Thyroid gland (tissue), 4 donors: Measurements from ENCODE around the gene PCDHGC3. TPM values are rescaled to one million over a fixed set of nuclear protein-coding genes. Genes with fewer than 3 reads are reported as not detected.

Experiments used
- DNase-seq, 2 donors: peaks; one replicate each; pipeline ENCODE4 v3.0.0-alpha.2; 2019
- H3K27ac ChIP-seq, 3 donors: fragments of 200-600 bp; sonication (generic); 1 replicate in 2 of 3; 2 replicates in 1 of 3; pipeline ENCODE4 v1.5.1; 2016 to 2019; ENCODE audit warnings: mild to moderate bottlenecking in 1 of 3, moderate library complexity in 1 of 3
- H3K27me3 ChIP-seq: fragments of 200-600 bp; sonication (generic); one replicate; pipeline ENCODE4 v1.5.1; 2019
- H3K36me3 ChIP-seq, 2 donors: fragments of 200-600 bp; sonication (generic); one replicate each; pipeline ENCODE4 v1.5.1; 2016 to 2019
- H3K4me1 ChIP-seq, 2 donors: fragments of 200-600 bp; sonication (generic); one replicate each; pipeline ENCODE4 v1.5.1; 2017 to 2019
- H3K4me3 ChIP-seq, 3 donors: fragments of 200-600 bp; sonication (generic); replicated peaks in 1 of 3; 1 replicate in 2 of 3; 2 replicates in 1 of 3; pipeline ENCODE4 v1.5.1; 2016; ENCODE audit warnings: mild to moderate bottlenecking in 1 of 3
- H3K9me3 ChIP-seq: fragments of 200-600 bp; sonication (generic); one replicate; pipeline ENCODE4 v1.5.1; 2017
- CTCF ChIP-seq, 6 experiments: fragments of 200-600 bp in 3 of 6; fragments of 450-650 bp in 3 of 6; sonication (generic) in 3 of 6; IDR thresholded peaks; one replicate each; pipeline ENCODE4 v1.5.1; 2016 to 2019; ENCODE audit warnings: antibody characterized with exemption in 6 of 6, mild to moderate bottlenecking in 2 of 6, inconsistent platforms in 1 of 6, moderate library complexity in 1 of 6
- POLR2A ChIP-seq, 2 donors: fragments of 450-650 bp; IDR thresholded peaks; one replicate each; pipeline ENCODE4 v1.6.1; 2017; ENCODE audit warnings: antibody characterized with exemption in 2 of 2, mild to moderate bottlenecking in 2 of 2, moderate library complexity in 1 of 2
- WGBS, 2 donors: methylation state at CpG; one replicate each; pipeline ENCODE4 v1.1.5; 2017; 5-methylcytosine and 5-hydroxymethylcytosine counted together
- intact Hi-C: fragments of 100-400 bp; cut with DNase I; formaldehyde crosslinking; loops from one replicate; pipeline ENCODE4 v1.15.1; 2023
- total RNA-seq, 4 donors: library from RNA; depleted of rRNA; stranded (reverse); fragments of >200 nt; gene quantifications; one replicate each; pipeline ENCODE4 v1.2.3, GENCODE V29; 2016

PCDHGC3 gene
- total RNA-seq, 4 donors from 2014 or later = 24.7 to 31.5 (median 27.6) TPM

- H3K27me3 ChIP-seq = no peaks in the 10 kb centered on the region
- peak; percentile 72 to 76 for DNase-seq
- peaks cover 7 to 31% of the 10 kb centered on the region in 2 donors for H3K4me1 ChIP-seq
- no peaks in the 10 kb centered on the region for H3K9me3 ChIP-seq
- intact Hi-C loops = no loop called here
- H3K27ac ChIP-seq = no peak overlapping the region
- WGBS, 2 donors = 47 to 49% methylated on average over 27 to 37 of the region's 38 CpGs
- no peaks in the 10 kb centered on the region for H3K36me3 ChIP-seq
- peak overlapping the region in 1 of 3 donors; percentile 18 for H3K4me3 ChIP-seq
- TF ChIP-seq CTCF (IDR thresholded peaks at IDR 0.05) (no peak), POLR2A (IDR thresholded peaks at IDR 0.05) (no peak)
These were observed 9.7 kb downstream of the PCDHGC3 start for GRCh38 chr5:141485321-141486055.

- peaks cover 11 to 32% of the 10 kb centered on the region in 2 donors for H3K4me1 ChIP-seq
- intact Hi-C loops = no loop called here
- DNase-seq = no peak
These were observed 10.3 kb downstream of the PCDHGC3 start for GRCh38 chr5:141486091-141486490.

DNA sequence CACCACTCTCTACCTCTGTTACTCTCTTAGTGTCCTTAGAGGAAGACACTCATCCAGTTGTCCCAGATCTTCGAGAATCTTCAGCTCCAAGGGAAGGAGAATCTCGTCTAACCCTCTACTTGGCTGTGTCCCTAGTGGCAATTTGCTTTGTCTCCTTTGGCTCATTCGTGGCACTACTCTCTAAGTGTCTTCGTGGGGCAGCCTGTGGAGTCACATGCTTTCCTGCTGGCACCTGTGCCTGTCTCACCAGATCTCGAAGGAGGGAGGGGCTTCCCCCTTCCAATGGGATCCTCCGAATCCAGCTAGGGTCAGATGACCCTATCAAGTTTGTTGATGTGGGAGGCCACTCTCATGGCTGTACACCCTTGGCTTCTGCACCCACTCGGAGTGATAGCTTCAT is 11.4 kb downstream of the PCDHGC3 start:
- no peaks in the 10 kb centered on the region for H3K36me3 ChIP-seq
- 77 to 93% methylated on average over 5 to 7 of the region's 7 CpGs for WGBS, 2 donors
- H3K9me3 ChIP-seq = no peaks in the 10 kb centered on the region
- intact Hi-C loops = no loop called here
- no peaks in the 10 kb centered on the region for H3K27me3 ChIP-seq
- no peak for DNase-seq
- no peak overlapping the region for H3K27ac ChIP-seq
- TF ChIP-seq POLR2A (IDR thresholded peaks at IDR 0.05) = no peak
- TF ChIP-seq CTCF (IDR thresholded peaks at IDR 0.05) = no peak
- peaks cover 19 to 42% of the 10 kb centered on the region in 2 donors for H3K4me1 ChIP-seq
- no peak overlapping the region for H3K4me3 ChIP-seq

More at GRCh38 chr5:141486091-141486490, 10.3 kb downstream of the PCDHGC3 start:
- Histone ChIP-seq H3K9me3 (no peaks in the 10 kb centered on the region), H3K4me3 (no peak overlapping the region), H3K27ac (no peak overlapping the region), H3K27me3 (no peaks in the 10 kb centered on the region), H3K36me3 (no peaks in the 10 kb centered on the region)
- WGBS, 2 donors = 93 to 96% methylated on average over 6 to 7 of the region's 9 CpGs
- TF ChIP-seq CTCF (IDR thresholded peaks at IDR 0.05) = no peak
- TF ChIP-seq POLR2A (IDR thresholded peaks at IDR 0.05) = no peak

- no peak for TF ChIP-seq POLR2A (IDR thresholded peaks at IDR 0.05)
- TF ChIP-seq CTCF (IDR thresholded peaks at IDR 0.05) = no peak
- Histone ChIP-seq H3K36me3 (no peaks in the 10 kb centered on the region), H3K27me3 (no peaks in the 10 kb centered on the region), H3K27ac (no peak within 1 kb of the TSS), H3K9me3 (no peaks in the 10 kb centered on the region), H3K4me3 (no peak within 1 kb of the TSS), H3K4me1 (peaks cover 19 to 48% of the 10 kb centered on the region in 2 donors)
- intact Hi-C loops = no loop called here
- WGBS, 2 donors = 57 to 65% methylated on average over 13 to 14 of the region's 14 CpGs
- DNase-seq = no peak
These were observed 13.1 kb downstream of the PCDHGC3 start, which contains the start of gene PCDHGC5 for GRCh38 chr5:141488591-141489561. PCDHGC5 (plus strand) TSS chr5:141489081; CDS start chr5:141489241, 160 bp downstream.
